ENCODE results near the gene NHSL2. TPM values are rescaled to one million over a fixed set of nuclear protein-coding genes. Genes with fewer than 3 reads are reported as not detected.

Gene NHSL2
- total RNA-seq, 1 experiment from 2014 or later, result 0.36 TPM

DNA sequence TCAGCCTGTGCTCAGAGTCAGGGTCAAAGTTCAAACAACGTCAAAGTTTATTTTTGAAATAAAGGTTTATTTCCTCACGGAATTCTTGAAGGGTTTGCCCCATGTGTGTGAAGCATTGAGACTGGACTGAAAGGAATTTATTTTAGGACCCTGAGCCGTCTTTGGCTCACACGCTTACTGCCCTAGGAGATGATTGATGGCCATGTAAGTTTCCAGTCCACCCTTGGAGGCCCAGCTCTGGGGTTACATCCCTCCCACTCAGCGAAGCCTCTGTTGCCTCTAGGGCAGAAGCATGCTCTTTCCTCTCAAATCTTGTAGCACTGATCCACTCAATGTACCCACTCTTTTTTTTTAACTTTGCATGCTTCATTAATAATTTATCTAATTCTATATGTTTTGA lies 4.5 kb upstream of the NHSL2 start:
- intact Hi-C loops (cut with micrococcal nuclease; ENCODE audit: unreplicated experiment), result no loop called here
- no peak for ATAC-seq
- H3K27ac ChIP-seq (ENCODE audit: low read length), result no peak overlapping the region
- no peak for TF ChIP-seq TCF7L2 (IDR thresholded peaks at IDR 0.05; ENCODE audit: low read depth, low read length)
- TF ChIP-seq, protein P1, sequence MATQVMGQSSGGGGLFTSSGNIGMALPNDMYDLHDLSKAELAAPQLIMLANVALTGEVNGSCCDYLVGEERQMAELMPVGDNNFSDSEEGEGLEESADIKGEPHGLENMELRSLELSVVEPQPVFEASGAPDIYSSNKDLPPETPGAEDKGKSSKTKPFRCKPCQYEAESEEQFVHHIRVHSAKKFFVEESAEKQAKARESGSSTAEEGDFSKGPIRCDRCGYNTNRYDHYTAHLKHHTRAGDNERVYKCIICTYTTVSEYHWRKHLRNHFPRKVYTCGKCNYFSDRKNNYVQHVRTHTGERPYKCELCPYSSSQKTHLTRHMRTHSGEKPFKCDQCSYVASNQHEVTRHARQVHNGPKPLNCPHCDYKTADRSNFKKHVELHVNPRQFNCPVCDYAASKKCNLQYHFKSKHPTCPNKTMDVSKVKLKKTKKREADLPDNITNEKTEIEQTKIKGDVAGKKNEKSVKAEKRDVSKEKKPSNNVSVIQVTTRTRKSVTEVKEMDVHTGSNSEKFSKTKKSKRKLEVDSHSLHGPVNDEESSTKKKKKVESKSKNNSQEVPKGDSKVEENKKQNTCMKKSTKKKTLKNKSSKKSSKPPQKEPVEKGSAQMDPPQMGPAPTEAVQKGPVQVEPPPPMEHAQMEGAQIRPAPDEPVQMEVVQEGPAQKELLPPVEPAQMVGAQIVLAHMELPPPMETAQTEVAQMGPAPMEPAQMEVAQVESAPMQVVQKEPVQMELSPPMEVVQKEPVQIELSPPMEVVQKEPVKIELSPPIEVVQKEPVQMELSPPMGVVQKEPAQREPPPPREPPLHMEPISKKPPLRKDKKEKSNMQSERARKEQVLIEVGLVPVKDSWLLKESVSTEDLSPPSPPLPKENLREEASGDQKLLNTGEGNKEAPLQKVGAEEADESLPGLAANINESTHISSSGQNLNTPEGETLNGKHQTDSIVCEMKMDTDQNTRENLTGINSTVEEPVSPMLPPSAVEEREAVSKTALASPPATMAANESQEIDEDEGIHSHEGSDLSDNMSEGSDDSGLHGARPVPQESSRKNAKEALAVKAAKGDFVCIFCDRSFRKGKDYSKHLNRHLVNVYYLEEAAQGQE (IDR thresholded peaks at IDR 0.05; ENCODE audit: insufficient read depth in 1 of 2, low read depth in 2 of 2, low read length in 1 of 2), result no peak
- no peak for TF ChIP-seq SIN3A (IDR thresholded peaks at IDR 0.05; ENCODE audit: borderline replicate concordance, insufficient read depth, low read depth, low read length)
- TF ChIP-seq, protein P2, sequence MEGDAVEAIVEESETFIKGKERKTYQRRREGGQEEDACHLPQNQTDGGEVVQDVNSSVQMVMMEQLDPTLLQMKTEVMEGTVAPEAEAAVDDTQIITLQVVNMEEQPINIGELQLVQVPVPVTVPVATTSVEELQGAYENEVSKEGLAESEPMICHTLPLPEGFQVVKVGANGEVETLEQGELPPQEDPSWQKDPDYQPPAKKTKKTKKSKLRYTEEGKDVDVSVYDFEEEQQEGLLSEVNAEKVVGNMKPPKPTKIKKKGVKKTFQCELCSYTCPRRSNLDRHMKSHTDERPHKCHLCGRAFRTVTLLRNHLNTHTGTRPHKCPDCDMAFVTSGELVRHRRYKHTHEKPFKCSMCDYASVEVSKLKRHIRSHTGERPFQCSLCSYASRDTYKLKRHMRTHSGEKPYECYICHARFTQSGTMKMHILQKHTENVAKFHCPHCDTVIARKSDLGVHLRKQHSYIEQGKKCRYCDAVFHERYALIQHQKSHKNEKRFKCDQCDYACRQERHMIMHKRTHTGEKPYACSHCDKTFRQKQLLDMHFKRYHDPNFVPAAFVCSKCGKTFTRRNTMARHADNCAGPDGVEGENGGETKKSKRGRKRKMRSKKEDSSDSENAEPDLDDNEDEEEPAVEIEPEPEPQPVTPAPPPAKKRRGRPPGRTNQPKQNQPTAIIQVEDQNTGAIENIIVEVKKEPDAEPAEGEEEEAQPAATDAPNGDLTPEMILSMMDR (IDR thresholded peaks at IDR 0.05), result no peak
- no peak for TF ChIP-seq POLR2AphosphoS5 (IDR thresholded peaks at IDR 0.05; ENCODE audit: low read depth, low read length)
- no peak overlapping the region for H3K4me3 ChIP-seq (ENCODE audit: low read depth in 2 of 2, low read length in 2 of 2)
- no peaks in the 10 kb centered on the region for H3K36me3 ChIP-seq (ENCODE audit: control insufficient read depth, insufficient read depth, low read length)
- H3K4me1 ChIP-seq (ENCODE audit: control insufficient read depth, insufficient read depth, low read length), result no peaks in the 10 kb centered on the region
- in situ Hi-C loops (cut with HindIII; ENCODE audit: low pct_unique_long_range_greater_than_20kb, low sequenced_read_pairs), result no loop called here
- BruUV-seq (replicated peaks), result no TSS peak
- ChIA-PET POLR2A (no interaction called here), CTCF (no interaction called here)
- peaks cover 7% of the 10 kb centered on the region; the same call in 1 of the 2 replicates for H3K27me3 ChIP-seq (ENCODE audit: control insufficient read depth, insufficient read depth, low read length)
- no peak for DNase-seq (ENCODE audit: low read depth, low spot score)
- H3K9me3 ChIP-seq (ENCODE audit: control insufficient read depth, insufficient read depth, low read depth, low read length), result no peaks in the 10 kb centered on the region

DNA sequence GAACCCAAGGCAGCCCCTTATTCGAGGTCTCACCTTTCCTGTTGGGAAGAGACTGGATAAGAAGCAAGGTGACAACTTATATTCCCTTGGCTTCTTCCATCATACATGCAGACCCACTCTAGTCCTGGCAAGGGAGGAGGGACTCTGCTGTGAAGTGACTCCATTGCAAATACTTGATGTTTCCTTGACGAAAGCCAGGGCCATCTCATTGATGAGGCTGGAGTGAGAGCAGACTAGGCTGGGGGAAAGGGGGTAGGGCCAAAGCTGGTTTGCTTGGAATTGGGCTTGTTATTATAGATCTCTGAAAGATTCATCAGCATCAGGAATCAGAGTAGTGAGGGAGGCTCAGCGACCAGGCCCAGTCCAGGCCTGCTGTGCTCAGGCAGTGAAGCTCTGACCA lies 2.3 kb upstream of the NHSL2 start:
- no peak for TF ChIP-seq SIN3A (IDR thresholded peaks at IDR 0.05; ENCODE audit: borderline replicate concordance, insufficient read depth, low read depth, low read length)
- TF ChIP-seq, protein P1 (IDR thresholded peaks at IDR 0.05; ENCODE audit: insufficient read depth in 1 of 2, low read depth in 2 of 2, low read length in 1 of 2), result no peak
- ATAC-seq (no peak), DNase-seq (ENCODE audit: low read depth, low spot score) (no peak)
- no peak overlapping the region for H3K27ac ChIP-seq (ENCODE audit: low read length)
- intact Hi-C loops (cut with micrococcal nuclease; ENCODE audit: unreplicated experiment), result no loop called here
- H3K36me3 ChIP-seq (ENCODE audit: control insufficient read depth, insufficient read depth, low read length), result no peaks in the 10 kb centered on the region
- ChIA-PET CTCF (no interaction called here), POLR2A (no interaction called here)
- H3K4me1 ChIP-seq (ENCODE audit: control insufficient read depth, insufficient read depth, low read length), result no peaks in the 10 kb centered on the region
- in situ Hi-C loops (cut with HindIII; ENCODE audit: low pct_unique_long_range_greater_than_20kb, low sequenced_read_pairs), result no loop called here
- no peak overlapping the region for H3K4me3 ChIP-seq (ENCODE audit: low read depth in 2 of 2, low read length in 2 of 2)
- no TSS peak for BruUV-seq (replicated peaks)
- no peaks in the 10 kb centered on the region for H3K9me3 ChIP-seq (ENCODE audit: control insufficient read depth, insufficient read depth, low read depth, low read length)
- H3K27me3 ChIP-seq (ENCODE audit: control insufficient read depth, insufficient read depth, low read length), result peaks cover 7% of the 10 kb centered on the region; the same call in 1 of the 2 replicates

All from Panc1 (cell line).